Thyroid gland (tissue), 4 donors: Measurements from ENCODE around the gene STT3B.

Experiments used
- POLR2A ChIP-seq, 2 donors: fragments of 450-650 bp; IDR thresholded peaks; one replicate each; pipeline ENCODE4 v1.6.1; 2017; ENCODE audit warnings: antibody characterized with exemption in 2 of 2, mild to moderate bottlenecking in 2 of 2, moderate library complexity in 1 of 2
- TF ChIP-seq, protein P1 (sequence below), 6 experiments: fragments of 200-600 bp in 3 of 6; fragments of 450-650 bp in 3 of 6; sonication (generic) in 3 of 6; IDR thresholded peaks; one replicate each; pipeline ENCODE4 v1.5.1; 2016 to 2019; ENCODE audit warnings: antibody characterized with exemption in 6 of 6, mild to moderate bottlenecking in 2 of 6, inconsistent platforms in 1 of 6, moderate library complexity in 1 of 6

DNA sequence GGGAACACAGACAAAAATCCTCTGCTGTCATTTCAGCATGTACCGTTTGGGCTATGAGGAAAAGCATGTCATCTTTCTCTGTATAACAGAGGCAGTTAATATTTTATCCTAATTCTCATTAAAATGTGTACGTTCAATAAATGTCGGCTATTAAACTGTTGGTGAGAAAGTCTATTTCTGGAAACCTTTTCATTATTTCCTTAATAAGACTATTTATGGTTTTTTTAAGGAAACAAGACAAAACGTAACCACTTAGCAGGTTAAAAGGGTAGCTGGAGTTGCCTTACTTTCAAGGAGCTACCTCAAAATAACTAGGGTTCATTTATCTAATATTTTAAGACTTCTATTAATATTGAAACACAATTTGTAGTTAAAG, 1.8 kb upstream of the STT3B start:
- TF ChIP-seq, protein P1, sequence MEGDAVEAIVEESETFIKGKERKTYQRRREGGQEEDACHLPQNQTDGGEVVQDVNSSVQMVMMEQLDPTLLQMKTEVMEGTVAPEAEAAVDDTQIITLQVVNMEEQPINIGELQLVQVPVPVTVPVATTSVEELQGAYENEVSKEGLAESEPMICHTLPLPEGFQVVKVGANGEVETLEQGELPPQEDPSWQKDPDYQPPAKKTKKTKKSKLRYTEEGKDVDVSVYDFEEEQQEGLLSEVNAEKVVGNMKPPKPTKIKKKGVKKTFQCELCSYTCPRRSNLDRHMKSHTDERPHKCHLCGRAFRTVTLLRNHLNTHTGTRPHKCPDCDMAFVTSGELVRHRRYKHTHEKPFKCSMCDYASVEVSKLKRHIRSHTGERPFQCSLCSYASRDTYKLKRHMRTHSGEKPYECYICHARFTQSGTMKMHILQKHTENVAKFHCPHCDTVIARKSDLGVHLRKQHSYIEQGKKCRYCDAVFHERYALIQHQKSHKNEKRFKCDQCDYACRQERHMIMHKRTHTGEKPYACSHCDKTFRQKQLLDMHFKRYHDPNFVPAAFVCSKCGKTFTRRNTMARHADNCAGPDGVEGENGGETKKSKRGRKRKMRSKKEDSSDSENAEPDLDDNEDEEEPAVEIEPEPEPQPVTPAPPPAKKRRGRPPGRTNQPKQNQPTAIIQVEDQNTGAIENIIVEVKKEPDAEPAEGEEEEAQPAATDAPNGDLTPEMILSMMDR (IDR thresholded peaks at IDR 0.05) = no peak
- no peak for TF ChIP-seq POLR2A (IDR thresholded peaks at IDR 0.05)
